ENCODE measurements around the gene MMRN1. TPM values are rescaled to one million over a fixed set of nuclear protein-coding genes. Genes with fewer than 3 reads are reported as not detected.

The MMRN1 gene
- total RNA-seq, 4 donors from 2014 or later: 10.4 to 68.4 (median 39.2) TPM

DNA sequence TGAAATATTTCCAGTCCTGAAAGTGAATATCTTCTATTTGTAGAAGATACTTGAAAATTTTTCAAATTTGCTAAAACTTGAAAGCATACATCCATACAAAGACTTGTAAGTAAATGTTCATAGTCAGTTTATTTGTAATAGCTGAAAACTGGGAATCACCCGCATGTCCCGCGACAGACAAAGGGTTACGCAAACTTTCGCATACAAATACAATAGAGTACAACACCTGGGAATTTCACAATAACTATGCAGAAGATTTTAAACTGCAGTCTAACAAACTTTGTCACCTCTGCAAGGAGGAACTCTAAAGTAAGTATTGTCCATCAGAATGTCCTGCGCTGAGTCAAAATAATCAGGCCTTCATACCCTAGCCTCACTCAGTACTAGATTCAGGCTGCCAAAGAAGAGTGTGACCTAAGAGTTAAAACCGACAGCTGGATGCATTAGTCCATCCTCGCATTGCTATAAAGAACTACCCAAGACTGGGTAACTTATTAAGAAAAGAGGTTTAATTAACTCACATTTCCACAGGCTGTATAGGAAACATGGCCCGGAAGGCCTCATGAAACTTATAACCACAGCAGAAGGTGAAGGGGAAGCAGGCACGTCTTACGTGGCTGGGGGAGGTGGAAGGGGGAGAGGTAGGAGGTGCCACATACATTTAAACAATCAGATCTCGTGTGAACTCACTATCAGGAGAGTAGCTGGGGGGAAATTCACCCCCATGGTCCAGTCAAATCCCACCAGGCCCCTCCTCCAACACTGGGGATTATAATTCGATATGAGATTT is 60.4 kb downstream of the MMRN1 start:
- Histone ChIP-seq H3K36me3 (no peaks in the 10 kb centered on the region), H3K4me1 (no peaks in the 10 kb centered on the region), H3K4me3 (no peak overlapping the region), H3K9me3 (no peaks in the 10 kb centered on the region), H3K27me3 (no peaks in the 10 kb centered on the region), H3K27ac (replicated peaks in 1 of 4) (no peak overlapping the region)
- intact Hi-C loops (cut with DNase I): no loop called here
- no peak for TF ChIP-seq POLR2AphosphoS5 (IDR thresholded peaks at IDR 0.05)
- TF ChIP-seq, protein P1, sequence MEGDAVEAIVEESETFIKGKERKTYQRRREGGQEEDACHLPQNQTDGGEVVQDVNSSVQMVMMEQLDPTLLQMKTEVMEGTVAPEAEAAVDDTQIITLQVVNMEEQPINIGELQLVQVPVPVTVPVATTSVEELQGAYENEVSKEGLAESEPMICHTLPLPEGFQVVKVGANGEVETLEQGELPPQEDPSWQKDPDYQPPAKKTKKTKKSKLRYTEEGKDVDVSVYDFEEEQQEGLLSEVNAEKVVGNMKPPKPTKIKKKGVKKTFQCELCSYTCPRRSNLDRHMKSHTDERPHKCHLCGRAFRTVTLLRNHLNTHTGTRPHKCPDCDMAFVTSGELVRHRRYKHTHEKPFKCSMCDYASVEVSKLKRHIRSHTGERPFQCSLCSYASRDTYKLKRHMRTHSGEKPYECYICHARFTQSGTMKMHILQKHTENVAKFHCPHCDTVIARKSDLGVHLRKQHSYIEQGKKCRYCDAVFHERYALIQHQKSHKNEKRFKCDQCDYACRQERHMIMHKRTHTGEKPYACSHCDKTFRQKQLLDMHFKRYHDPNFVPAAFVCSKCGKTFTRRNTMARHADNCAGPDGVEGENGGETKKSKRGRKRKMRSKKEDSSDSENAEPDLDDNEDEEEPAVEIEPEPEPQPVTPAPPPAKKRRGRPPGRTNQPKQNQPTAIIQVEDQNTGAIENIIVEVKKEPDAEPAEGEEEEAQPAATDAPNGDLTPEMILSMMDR (IDR thresholded peaks at IDR 0.05): no peak
- no peak for TF ChIP-seq EP300 (IDR thresholded peaks at IDR 0.05)
- TF ChIP-seq POLR2A (IDR thresholded peaks at IDR 0.05; ENCODE audit: low read depth): no peak
- no peak for DNase-seq (ENCODE audit: extremely low spot score)
- 88% methylated on average over 13 of the region's 13 CpGs for WGBS

DNA sequence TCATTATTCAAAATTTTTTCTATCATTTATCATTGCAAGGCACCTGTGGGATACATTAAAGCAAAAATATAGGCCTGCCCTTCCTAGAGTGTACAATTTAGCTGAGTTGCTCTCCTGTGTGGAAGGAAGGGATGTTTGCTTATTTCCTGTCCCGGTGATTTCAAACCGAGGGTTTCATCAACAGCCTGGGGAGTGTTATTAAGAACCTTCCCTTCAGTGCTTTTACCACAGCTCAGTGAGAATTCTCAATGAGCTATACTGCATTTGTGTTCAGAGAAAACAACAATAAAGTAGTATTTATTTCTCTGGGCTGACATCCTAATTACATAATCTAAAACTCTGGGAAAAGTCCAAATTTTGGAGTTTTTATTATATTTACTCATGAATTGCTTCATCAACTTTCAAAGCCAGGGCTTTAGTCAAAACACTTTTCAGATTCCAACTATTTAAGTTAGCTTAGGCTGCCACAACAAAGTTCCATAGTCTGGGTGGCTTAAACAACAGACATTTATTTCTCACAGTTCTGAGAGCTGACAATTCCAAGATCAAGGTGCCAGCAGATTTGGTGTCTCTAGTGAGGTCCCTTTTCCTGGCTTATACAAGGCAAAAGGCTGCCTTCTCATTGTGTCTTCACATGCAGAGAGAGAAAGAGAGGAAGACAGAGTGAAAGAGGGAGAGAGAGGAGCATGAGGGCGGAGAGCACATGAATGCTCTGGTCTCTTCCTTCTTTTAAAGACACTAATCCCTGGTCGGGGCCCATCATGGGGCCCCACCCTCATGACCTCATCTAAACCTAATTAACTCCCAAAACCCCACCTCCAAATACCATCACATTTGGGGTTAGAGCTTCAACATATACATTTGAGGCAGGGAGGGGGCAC is 62.6 kb downstream of the MMRN1 start:
- 43% methylated on average over 4 of the region's 4 CpGs for WGBS
- Histone ChIP-seq H3K9me3 (no peaks in the 10 kb centered on the region), H3K4me3 (no peak overlapping the region)

DNA sequence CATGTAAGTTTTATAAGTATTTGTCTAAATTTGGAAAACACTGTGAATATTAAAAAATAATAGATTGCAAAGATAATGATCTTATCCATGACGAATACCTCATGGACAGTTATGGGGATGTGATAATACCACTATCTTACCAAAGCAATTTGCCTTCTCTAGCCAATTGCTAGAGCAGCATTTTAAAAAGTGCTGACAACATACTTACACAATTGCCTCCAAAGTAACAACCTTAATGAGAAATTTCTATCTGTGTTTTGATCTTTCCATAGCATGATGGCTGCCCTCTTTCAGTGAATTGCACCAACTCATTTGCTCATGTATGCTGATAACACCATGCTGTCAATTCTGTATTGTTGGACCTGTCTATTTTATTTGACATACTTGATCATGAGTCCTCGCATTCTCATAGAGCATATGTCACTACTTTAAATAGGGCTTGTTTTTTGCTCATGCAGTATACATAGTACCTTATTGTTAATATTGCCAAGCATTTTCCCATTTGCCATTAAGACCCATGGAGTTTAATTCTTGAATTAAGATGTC is 87.2 kb downstream of the MMRN1 start:
- DNase-seq (ENCODE audit: extremely low spot score): no peak
- TF ChIP-seq EP300 (IDR thresholded peaks at IDR 0.05) (no peak), POLR2A (IDR thresholded peaks at IDR 0.05; ENCODE audit: low read depth) (no peak), POLR2AphosphoS5 (IDR thresholded peaks at IDR 0.05) (no peak)
- TF ChIP-seq, protein P1 (IDR thresholded peaks at IDR 0.05): no peak
- no peak overlapping the region for H3K4me3 ChIP-seq
- 90% methylated on average over 2 of the region's 2 CpGs for WGBS
- intact Hi-C loops (cut with DNase I): no loop called here
- no peaks in the 10 kb centered on the region for H3K9me3 ChIP-seq
- H3K27me3 ChIP-seq: no peaks in the 10 kb centered on the region
- no peaks in the 10 kb centered on the region for H3K4me1 ChIP-seq
- no peak overlapping the region for H3K27ac ChIP-seq (replicated peaks in 1 of 4)
- H3K36me3 ChIP-seq: no peaks in the 10 kb centered on the region

More for the DNA sequence above, 62.6 kb downstream of the MMRN1 start:
- Histone ChIP-seq H3K27me3 (no peaks in the 10 kb centered on the region), H3K36me3 (no peaks in the 10 kb centered on the region), H3K27ac (replicated peaks in 1 of 4) (no peak overlapping the region), H3K4me1 (no peaks in the 10 kb centered on the region)
- no peak for DNase-seq (ENCODE audit: extremely low spot score)
- intact Hi-C loops (cut with DNase I): no loop called here
- TF ChIP-seq EP300 (IDR thresholded peaks at IDR 0.05) (no peak), POLR2AphosphoS5 (IDR thresholded peaks at IDR 0.05) (no peak), POLR2A (IDR thresholded peaks at IDR 0.05; ENCODE audit: low read depth) (no peak)
- TF ChIP-seq, protein P1 (IDR thresholded peaks at IDR 0.05): no peak

DNA sequence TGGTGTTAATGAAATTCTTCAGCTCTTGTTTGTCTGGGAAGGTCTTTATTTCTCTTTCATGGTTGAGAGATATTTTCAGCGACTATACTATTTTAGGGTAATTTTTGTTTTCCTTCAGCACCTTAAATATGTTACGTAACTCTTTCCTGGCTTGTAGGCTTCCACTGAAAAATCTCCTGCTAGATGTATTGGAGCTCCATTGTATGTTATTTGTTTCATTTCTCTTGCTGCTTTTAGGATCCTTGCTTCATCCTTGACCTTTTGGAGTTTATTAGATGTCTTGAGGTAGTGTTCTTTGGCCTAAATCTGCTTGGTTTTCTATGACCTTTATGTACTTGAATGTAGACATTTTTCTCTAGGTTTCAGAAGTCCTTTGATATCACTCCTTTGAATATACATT is 93.6 kb downstream of the MMRN1 start:
- 92% methylated on average over 2 of the region's 2 CpGs for WGBS
- no peak overlapping the region for H3K27ac ChIP-seq (replicated peaks in 1 of 4)
- H3K36me3 ChIP-seq: no peaks in the 10 kb centered on the region

More for the DNA sequence above, 93.6 kb downstream of the MMRN1 start:
- no peak for DNase-seq (ENCODE audit: extremely low spot score)
- TF ChIP-seq POLR2A (IDR thresholded peaks at IDR 0.05; ENCODE audit: low read depth) (no peak), EP300 (IDR thresholded peaks at IDR 0.05) (no peak), POLR2AphosphoS5 (IDR thresholded peaks at IDR 0.05) (no peak)
- TF ChIP-seq, protein P1 (IDR thresholded peaks at IDR 0.05): no peak
- Histone ChIP-seq H3K9me3 (peaks cover 0 to 4% (median 2%) of the 10 kb centered on the region in 4 donors), H3K4me1 (no peaks in the 10 kb centered on the region), H3K27me3 (no peaks in the 10 kb centered on the region), H3K4me3 (no peak overlapping the region)
- intact Hi-C loops (cut with DNase I): no loop called here

Measured in esophagus muscularis mucosa (tissue), 4 donors.